VCaP (cell line): ENCODE results near the gene HSFX2.
A peak's percentile ranks its signal among the peaks of the same experiment; 100 is the strongest.
"Not testable (repeated sequence)": the region's sequence is repeated elsewhere in the genome, so short reads cannot be mapped to it uniquely, and the experiment has no call there.

Experiments
- H3K27ac ChIP-seq: fragments of 450-650 bp; 2 replicates; pipeline ENCODE4 v1.5.1; 2017
- CTCF ChIP-seq: fragments of 450-650 bp; conservative IDR thresholded peaks from 2 replicates; pipeline ENCODE4 v1.5.1; 2017; ENCODE audit warnings: mild to moderate bottlenecking, moderate library complexity

The HSFX2 gene

GRCh38 chrX:149595214-149595613, at the start of gene HSFX2:
Gene HSFX2 (minus strand): TSS chrX:149595314. CDS start chrX:149594700, 614 bp downstream.
- not testable (repeated sequence) for H3K27ac ChIP-seq

- no peak for TF ChIP-seq CTCF
- no peak overlapping the region for H3K27ac ChIP-seq
These were observed 48.4 kb upstream of the HSFX2 start for GRCh38 chrX:149643496-149643895.

- TF ChIP-seq CTCF: no peak
These were observed 46.7 kb upstream of the HSFX2 start for GRCh38 chrX:149641835-149642234.

GRCh38 chrX:149641432-149641831, 46.3 kb upstream of the HSFX2 start:
- no peak for TF ChIP-seq CTCF
- no peak overlapping the region; the same call in 1 of the 2 replicates for H3K27ac ChIP-seq

More at GRCh38 chrX:149641835-149642234, 46.7 kb upstream of the HSFX2 start:
- H3K27ac ChIP-seq: no peak overlapping the region; the same call in 1 of the 2 replicates

- no peak overlapping the region for H3K27ac ChIP-seq
- TF ChIP-seq CTCF: no peak
These were observed 44.5 kb upstream of the HSFX2 start for GRCh38 chrX:149639568-149639967.

GRCh38 chrX:149638860-149639259, 43.7 kb upstream of the HSFX2 start:
- H3K27ac ChIP-seq: no peak overlapping the region
- TF ChIP-seq CTCF: no peak

- no peak for TF ChIP-seq CTCF
- no peak overlapping the region for H3K27ac ChIP-seq
These were observed 38.4 kb upstream of the HSFX2 start for GRCh38 chrX:149633511-149633910.

- TF ChIP-seq CTCF: no peak
- peak within 1 kb of the TSS; percentile 74 for H3K27ac ChIP-seq
These were observed 36.4 kb upstream of the HSFX2 start, which contains the start of gene TMEM185A for GRCh38 chrX:149631234-149632165. Gene TMEM185A (minus strand): TSS chrX:149631792. CDS start chrX:149631580, 212 bp downstream.
